ENCODE measurements around the gene KRTAP19-6. TPM values are rescaled to one million over a fixed set of nuclear protein-coding genes. Genes with fewer than 3 reads are reported as not detected.
A peak's percentile ranks its signal among the peaks of the same experiment; 100 is the strongest.
"Not testable (repeated sequence)": the region's sequence is repeated elsewhere in the genome, so short reads cannot be mapped to it uniquely, and the experiment has no call there.

Gene KRTAP19-6
- total RNA-seq, 1 experiment from 2014 or later, result not detected

- not testable (repeated sequence) for DNase-seq, H3K4me3 Mint-ChIP-seq
- H3K9me3 Mint-ChIP-seq, result peaks cover 0 to 12% of the 10 kb centered on the region in 2 experiments; a peak in 1 of 5 replicates
Measured at GRCh38 chr21:30505621-30506205, 36.0 kb downstream of the KRTAP19-6 start.

More at GRCh38 chr21:30505621-30506205, 36.0 kb downstream of the KRTAP19-6 start:
- H2BK15ac ChIP-seq (ENCODE audit: low read depth, low read length); H2BK120ac ChIP-seq (ENCODE audit: low read depth, low read length, poor library complexity, severe bottlenecking); H3K4me2 ChIP-seq (ENCODE audit: insufficient read depth, insufficient read length, low read length); H2AFZ ChIP-seq (ENCODE audit: low read length); H3K79me2 ChIP-seq (ENCODE audit: insufficient read depth, low read length); H2BK12ac ChIP-seq (ENCODE audit: insufficient read length, low read depth, low read length); H3K79me1 ChIP-seq (ENCODE audit: insufficient read depth, low read depth, low read length, poor library complexity, severe bottlenecking); H4K20me1 ChIP-seq (ENCODE audit: control insufficient read depth, insufficient read depth, insufficient read length); H3K4me1 Mint-ChIP-seq; H2BK20ac ChIP-seq (ENCODE audit: low read depth, low read length, poor library complexity, severe bottlenecking); H4K8ac ChIP-seq (replicated peaks; ENCODE audit: insufficient read length, low read depth, low read length); H3K9me3 ChIP-seq (ENCODE audit: control insufficient read depth, low read depth, low read length); H4K5ac ChIP-seq (ENCODE audit: insufficient read length, low read depth, low read length); H3K27ac Mint-ChIP-seq; H3K4me1 ChIP-seq (ENCODE audit: insufficient read depth, low read length); H3K27me3 ChIP-seq (ENCODE audit: insufficient read depth, low read length); H3K4ac ChIP-seq (ENCODE audit: low read depth, low read length); H3K14ac ChIP-seq (ENCODE audit: insufficient read depth, low read length); H3K23ac ChIP-seq (ENCODE audit: insufficient read length, low read depth, low read length); H4K91ac ChIP-seq (ENCODE audit: insufficient read length, low read depth, low read length); H3K9ac ChIP-seq (ENCODE audit: extremely low read depth, insufficient read length, low read length); H3K23me2 ChIP-seq (ENCODE audit: insufficient read length, low read depth, low read length, poor library complexity, severe bottlenecking); H3K36me3 Mint-ChIP-seq (ENCODE audit: insufficient read depth in 1 of 3, low read depth in 3 of 3); H3K27me3 Mint-ChIP-seq (ENCODE audit: low read depth); H3T11ph ChIP-seq (ENCODE audit: low read length); H3K56ac ChIP-seq (ENCODE audit: insufficient read length, low read depth, low read length); H3K18ac ChIP-seq (ENCODE audit: insufficient read length, low read depth, low read length); H2AK5ac ChIP-seq (ENCODE audit: insufficient read length, low read length); H2BK5ac ChIP-seq (ENCODE audit: insufficient read length, low read length); H3K27ac ChIP-seq (ENCODE audit: insufficient read length, low read depth, low read length): not testable (repeated sequence)
- TF ChIP-seq, protein P1, sequence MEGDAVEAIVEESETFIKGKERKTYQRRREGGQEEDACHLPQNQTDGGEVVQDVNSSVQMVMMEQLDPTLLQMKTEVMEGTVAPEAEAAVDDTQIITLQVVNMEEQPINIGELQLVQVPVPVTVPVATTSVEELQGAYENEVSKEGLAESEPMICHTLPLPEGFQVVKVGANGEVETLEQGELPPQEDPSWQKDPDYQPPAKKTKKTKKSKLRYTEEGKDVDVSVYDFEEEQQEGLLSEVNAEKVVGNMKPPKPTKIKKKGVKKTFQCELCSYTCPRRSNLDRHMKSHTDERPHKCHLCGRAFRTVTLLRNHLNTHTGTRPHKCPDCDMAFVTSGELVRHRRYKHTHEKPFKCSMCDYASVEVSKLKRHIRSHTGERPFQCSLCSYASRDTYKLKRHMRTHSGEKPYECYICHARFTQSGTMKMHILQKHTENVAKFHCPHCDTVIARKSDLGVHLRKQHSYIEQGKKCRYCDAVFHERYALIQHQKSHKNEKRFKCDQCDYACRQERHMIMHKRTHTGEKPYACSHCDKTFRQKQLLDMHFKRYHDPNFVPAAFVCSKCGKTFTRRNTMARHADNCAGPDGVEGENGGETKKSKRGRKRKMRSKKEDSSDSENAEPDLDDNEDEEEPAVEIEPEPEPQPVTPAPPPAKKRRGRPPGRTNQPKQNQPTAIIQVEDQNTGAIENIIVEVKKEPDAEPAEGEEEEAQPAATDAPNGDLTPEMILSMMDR (conservative IDR thresholded peaks at IDR 0.05), result peak; percentile 66
- no CpG with 5 or more reads among the region's 4 CpGs for WGBS (ENCODE audit: extremely low coverage, insufficient read length, low lambda C conversion rate)

Data from H9 (cell line).